Left lobe of liver (tissue), 2 donors: ENCODE results near the gene CFHR1. TPM values are rescaled to one million over a fixed set of nuclear protein-coding genes. Genes with fewer than 3 reads are reported as not detected.

ENCODE experiments used
- ATAC-seq: fragments of 200-7000 bp; cut with Tn5 transposase; one replicate; pipeline ENCODE4 v1.9.1; 2020; ENCODE audit warnings: mild to moderate bottlenecking, moderate library complexity
- DNase-seq: peaks from one replicate; pipeline ENCODE4 v3.0.0-alpha.2; 2020; ENCODE audit warnings: low spot score
- total RNA-seq: library from RNA; stranded (reverse); gene quantifications from one replicate; pipeline ENCODE4 v1.2.1, GENCODE V29; 2021
- donor health status: DM: no; HTN: no; CAD: no; lungs with moderate emphysema.
- donor health status: DM: no; HTN: yes; CAD: no.

Gene CFHR1
- total RNA-seq, 1 donor from 2014 or later: 675 TPM

- no peak for DNase-seq
- ATAC-seq: no peak
Measured at GRCh38 chr1:196873385-196873784, 53.9 kb downstream of the CFHR1 start.

GRCh38 chr1:196875935-196876334 lies 56.4 kb downstream of the CFHR1 start:
- no peak for DNase-seq
- ATAC-seq: no peak

GRCh38 chr1:196877964-196878363 lies 58.4 kb downstream of the CFHR1 start:
- peak; percentile 98 for ATAC-seq
- DNase-seq: peak; percentile 62

Other genes starting within 250 kb of the CFHR1 start
- 4.1 TPM for gene KCNT2, start 211.3 kb upstream of the CFHR1 start, total RNA-seq
- gene CFH, start 167.7 kb upstream of the CFHR1 start, total RNA-seq: 870 TPM
- 279 TPM for gene CFHR3, start 44.9 kb upstream of the CFHR1 start, total RNA-seq
- 97.9 TPM for gene CFHR4, start 68.3 kb downstream of the CFHR1 start, total RNA-seq
- 295 TPM for gene CFHR2, start 124.0 kb downstream of the CFHR1 start, total RNA-seq
- gene CFHR5, start 157.8 kb downstream of the CFHR1 start, total RNA-seq: 73.2 TPM
- 42.2 TPM for gene F13B, start 247.5 kb downstream of the CFHR1 start, total RNA-seq